Right renal pelvis (tissue), 4 donors: ENCODE data around the gene RIIAD1. TPM values are rescaled to one million over a fixed set of nuclear protein-coding genes. Genes with fewer than 3 reads are reported as not detected.
"Not testable (repeated sequence)": the region's sequence is repeated elsewhere in the genome, so short reads cannot be mapped to it uniquely, and the experiment has no call there.

Source experiments
- DNase-seq, 4 donors: peaks; one replicate each; pipeline ENCODE4 v3.0.0-alpha.2; 2013; ENCODE audit warnings: low read depth in 4 of 4, low spot score in 3 of 4, missing footprints in 1 of 4
- polyA plus RNA-seq, 4 donors: library from polyadenylated mRNA; unstranded; fragments of 120-200 nt; gene quantifications; one replicate each; pipeline ENCODE4 v1.2.1, GENCODE V29; 2013; ENCODE audit not compliant: insufficient read length in 4 of 4

RIIAD1 gene, protein sequence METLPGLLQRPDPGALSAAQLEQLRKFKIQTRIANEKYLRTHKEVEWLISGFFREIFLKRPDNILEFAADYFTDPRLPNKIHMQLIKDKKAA
- under 1 TPM in 2 of 4 donors, not detected in 2; 0.44 TPM for polyA plus RNA-seq

DNA sequence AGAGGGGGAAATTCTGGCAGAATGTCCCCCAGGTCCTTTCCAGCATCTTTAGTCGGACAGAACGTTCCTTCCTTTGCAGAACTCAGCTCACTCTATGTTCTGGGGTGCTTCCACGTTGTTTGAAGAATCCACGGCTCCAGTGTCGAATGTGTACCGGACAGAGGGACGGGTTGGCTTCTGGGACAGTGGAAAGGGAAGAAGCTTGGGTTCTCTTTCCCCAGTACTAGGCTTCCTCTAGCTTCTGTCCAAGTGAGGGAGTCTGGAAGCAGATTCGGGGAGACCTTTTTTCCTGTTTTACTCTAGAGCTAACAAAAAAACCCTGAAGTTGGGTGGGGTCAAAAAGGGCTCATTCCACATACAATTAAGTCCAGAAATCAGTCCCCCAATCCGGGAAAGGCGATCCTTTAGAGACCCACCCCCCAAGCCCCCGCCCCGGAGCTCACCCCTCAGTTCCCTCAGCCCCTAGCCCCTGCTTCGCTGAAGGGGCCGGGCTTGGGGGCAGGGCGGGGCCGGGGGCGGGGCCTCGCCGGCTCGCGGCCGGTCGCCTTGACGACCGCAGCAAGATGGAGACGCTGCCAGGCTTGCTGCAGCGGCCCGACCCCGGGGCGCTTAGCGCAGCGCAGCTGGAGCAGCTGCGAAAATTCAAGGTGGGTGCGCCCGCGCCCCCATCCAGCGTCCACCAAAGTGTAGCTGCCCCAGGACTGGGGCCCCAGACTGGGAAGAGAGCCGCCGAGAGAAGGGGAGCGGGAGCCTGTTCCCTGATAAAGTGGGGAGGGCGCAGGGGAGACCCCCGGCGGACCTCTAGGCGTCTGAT lies at the start of gene RIIAD1:
Gene RIIAD1, plus strand, starts transcription at position 549 of the 814 bp plus-strand sequence. Its CDS starts 15 bp downstream, at position 564.
- DNase-seq = no peak

DNA sequence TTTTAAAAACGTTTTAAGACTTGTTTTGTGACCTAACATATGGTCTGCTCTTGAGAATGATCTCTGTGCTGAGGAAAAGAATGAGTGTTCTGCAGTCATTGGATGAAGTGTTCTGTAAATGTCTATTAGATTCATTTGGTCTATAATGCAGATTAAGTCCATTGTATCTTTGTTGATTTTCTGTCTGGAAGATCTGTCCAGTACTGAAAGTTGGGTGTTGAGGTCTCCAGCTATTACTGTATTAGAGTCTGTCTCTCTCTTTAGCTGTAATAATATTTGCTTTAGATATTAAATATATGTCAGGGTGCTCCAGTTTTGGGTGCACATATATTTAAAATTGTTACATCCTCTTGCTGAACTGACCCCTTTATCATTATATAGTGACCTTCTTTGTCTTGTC lies 47.9 kb upstream of the RIIAD1 start:
- no peak for DNase-seq

DNA sequence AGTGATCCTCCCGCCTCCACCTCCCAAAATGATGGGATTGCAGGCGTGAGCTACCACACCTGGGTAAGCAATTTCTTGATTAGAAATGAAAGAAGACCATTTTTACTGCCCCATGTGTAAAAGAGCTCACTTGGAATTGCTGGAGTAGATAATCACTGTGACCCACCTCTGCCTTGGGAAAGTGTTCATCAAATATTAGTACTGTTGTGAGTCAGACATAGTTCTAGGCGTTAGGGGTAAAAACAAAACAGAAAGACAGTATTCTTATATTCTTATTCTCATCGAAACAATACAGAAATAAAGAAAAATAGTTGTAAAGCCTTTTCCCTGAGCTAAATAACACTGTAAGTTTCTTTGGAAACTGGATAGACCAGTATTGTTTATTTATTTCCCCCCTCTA lies 40.9 kb upstream of the RIIAD1 start:
- DNase-seq = no peak

DNA sequence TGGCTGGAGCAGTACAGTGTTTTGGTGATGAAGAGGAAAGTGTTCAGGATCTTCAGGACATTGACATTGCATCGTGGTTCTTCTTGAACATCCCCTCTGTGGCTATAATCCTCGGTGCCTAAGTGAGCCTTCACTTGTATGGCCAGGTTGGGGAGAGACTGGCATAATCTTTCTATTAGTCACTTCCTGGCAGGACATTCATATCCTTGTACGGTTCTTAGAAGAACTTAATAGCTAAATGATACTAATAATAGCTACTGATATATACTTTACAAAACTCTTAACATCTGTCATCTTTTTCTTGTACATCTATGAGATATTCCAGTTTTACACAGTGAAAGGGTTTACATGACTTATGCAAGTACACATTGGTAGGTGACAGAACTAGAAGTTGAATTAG lies 40.5 kb upstream of the RIIAD1 start:
- no peak for DNase-seq

DNA sequence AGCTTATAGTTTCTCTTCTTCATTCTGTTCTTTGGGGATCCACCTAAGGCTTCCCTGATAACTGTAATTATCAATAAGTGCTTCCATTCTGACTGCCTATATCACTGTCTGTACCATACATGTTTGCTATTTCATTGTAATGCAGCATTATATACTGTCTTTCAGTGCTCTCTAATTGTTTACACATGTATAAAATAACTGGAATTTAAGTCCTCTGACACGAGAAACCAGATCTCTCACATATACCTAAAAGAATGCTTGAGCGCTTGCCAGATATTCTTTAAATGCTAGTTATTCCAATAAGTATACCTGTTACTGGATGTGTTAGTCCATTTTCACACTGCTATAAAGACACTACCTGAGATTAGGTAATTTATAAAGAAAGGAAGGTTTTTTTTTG lies 39.4 kb upstream of the RIIAD1 start:
- no peak for DNase-seq

DNA sequence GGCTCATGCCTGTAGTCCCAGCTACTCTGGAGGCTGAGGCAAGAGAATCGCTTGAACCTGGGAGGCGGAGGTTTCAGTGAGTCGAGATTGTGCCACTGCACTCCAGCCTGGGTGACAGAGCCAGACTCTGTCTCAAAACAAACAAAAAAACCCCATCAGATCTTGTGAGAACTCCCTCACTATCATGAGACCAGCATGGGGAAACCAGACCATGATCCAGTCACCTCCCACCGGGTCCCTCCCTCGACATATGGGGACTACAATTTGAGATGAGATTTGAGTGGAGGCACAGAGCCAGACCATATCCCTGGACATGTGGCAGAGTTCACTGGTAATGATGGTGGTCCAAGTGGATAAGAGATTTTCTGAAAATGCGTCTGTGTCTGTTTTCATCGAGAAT lies 38.4 kb upstream of the RIIAD1 start:
- DNase-seq = not testable (repeated sequence)

DNA sequence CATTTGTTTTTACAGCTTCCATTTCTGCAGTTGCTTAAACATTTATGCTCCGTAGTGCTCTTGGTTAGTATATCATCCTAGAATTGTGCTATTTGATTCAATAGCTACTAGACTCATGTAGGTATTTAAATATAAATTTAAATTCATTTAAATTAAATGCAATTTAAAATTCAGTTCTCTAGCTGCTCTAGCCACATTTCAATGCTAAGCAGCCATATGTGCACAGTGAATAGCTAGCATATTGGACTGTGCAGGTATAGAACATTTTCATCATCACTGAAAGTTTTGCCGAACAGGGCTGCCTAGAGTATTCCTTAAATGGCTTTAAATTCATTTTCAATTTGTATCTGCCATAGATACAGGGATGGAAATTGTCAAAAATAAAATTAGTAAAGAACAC lies 37.2 kb upstream of the RIIAD1 start:
- DNase-seq = no peak

DNA sequence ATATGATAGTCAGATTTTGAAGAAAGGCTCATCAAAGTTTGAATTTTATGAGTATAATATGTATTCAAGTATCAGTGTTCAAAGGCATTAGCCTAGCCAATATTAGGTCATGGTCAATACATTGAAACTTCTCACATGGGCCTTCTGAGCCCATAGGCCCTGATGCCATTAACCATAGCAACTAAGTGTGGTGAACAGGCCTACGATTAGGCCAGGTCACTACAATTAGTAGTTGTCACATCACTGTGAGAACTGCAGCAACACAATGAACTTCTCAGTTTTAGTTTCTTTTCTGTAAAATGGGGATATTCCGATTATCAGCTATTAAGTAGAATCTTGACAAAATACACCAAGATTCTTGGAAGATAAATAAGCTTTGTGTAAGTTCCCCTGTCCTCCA lies 34.8 kb upstream of the RIIAD1 start:
- DNase-seq = no peak

DNA sequence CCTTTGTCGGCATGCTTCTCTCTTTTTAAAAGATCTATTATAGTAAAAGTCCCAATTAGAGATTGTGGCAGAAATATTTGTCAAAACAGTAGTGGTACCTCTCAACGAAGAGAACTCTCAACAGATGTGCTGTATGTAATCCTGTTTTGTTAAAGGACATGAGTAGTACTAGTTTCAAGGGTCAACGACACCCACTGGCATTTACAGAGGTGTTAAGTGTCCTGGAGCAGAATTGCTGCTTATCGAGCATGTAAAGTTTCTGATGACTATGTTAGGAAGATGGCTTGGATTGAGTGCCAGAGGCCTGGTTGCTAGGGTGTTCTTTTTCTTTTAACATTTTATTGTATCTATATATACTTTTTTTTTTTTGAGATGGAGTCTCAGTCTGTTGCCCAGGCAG lies 31.8 kb upstream of the RIIAD1 start:
- DNase-seq = no peak

DNA sequence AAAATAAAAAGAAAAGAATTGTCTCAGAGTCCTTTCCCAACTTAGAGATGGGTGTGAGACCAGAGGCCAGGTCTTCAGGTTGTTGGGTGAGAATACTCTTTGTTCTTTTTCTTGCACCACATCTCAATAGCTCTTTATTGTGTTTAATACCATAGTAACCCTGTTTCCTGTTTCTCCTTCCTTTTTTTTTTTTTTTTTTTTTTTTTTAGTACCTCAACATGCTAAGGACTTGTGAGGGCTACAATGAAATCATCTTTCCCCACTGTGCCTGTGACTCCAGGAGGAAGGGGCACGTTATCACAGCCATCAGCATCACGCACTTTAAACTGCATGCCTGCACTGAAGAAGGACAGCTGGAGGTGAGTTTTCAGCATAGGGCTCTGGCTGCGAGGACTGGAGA lies 29.1 kb upstream of the RIIAD1 start:
- no peak for DNase-seq

DNA sequence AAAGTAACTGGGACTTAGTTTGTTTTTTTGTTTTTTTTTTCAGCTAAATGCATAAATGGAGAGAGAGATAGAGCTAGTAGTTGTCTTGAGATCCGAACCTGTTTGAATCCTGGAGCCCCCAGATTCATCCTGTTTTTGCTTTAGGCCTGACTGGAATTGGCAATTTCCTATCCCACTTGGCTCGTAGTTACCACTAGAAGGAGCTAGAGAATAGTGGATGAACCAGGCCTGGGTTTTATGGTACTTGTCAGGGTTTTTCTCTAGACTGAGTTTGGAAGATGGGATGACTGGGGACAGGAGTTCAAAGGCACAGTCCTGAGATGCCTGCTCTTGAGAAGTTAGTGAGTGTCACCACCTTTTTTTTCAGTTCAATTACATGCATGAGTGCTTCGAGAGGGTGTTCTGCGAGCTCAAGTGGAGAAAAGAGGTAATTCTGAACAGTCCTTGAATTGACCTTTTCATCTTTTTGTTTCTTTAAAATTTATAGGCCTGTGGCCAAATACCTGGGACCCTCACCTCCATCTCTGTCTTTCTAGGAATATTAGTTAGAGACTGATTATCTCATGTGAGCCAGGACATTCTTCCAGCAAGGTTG lies 28.2 kb upstream of the RIIAD1 start:
- peak in 1 of 4 donors; percentile 19 for DNase-seq

DNA sequence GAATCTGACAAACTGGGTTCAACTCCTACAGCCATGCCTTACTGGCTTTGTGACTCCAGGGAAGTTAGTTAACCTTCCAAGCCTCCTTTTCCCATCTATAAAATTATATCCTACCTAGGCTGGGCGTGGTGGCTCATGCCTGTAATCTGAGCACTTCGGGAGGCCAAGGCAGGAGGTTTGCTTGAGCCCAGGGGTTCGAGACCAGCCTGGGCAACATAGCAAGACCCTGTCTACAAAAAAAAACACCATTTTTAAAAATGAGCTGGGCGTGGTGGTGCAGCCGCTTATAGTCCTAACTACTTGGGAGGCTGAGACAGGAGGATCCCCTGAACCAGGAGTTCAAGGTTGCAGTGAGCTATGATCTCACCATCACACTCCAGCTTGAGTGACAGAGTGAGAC lies 19.8 kb upstream of the RIIAD1 start:
- no peak for DNase-seq

DNA sequence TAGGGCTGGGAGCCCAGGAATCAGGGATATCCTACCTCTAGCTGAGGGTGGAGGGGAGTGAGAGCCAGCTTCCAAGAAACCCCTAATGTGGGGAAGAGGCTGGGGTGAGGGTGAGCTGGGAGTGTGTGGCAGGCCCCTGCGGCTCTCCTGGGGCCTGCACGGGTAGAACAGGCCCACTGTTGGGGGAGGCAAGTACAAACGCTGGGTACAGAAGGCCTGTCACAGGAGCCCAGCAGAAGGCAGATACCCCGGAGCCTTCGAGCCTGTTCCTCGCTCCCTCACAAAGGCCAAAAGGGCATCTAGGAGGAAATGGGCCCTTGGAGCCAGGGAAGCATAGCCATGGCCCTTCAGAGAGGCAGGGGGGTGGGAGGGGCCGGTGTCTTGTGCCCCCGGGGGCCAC lies 18.4 kb upstream of the RIIAD1 start:
- DNase-seq = no peak

DNA sequence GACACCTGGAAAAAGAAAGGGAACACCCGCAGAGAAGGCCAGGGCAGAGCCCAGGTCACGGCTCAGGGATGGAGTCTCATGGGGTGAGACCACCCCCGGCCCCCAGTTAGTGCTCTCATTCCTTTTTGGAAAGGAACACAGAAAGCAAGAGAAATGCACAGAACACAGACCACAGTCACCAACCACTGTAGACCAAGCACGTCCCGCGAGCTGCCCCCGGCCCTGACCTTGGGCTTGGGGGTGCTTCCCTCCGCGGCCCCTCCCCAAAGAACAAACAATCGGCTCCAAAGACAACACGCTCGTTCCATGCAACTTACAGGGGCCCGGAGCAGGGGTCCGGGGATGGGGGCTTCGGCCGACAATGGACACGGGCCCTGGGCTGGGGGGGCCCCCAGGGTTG lies 17.5 kb upstream of the RIIAD1 start:
- DNase-seq = no peak

DNA sequence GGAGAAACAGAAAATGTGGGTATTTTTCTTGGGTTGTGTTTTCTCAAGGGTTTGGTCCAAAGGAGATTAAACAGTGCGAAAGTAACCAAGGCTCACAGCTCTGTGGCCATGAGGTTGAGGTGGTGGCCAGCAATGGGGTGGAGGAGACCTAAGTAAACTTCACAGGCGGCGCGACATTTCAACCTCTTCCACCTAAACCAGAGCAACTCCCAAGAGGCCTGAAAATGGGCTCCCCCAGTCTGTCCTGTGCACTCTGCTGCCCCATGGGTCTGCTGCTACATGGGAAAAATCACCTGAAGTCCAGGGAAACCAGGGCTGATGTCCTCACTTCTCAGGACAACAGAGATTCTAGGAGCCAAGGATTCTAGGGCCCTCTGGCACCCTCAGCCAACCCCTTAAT lies 17.1 kb upstream of the RIIAD1 start:
- no peak for DNase-seq

DNA sequence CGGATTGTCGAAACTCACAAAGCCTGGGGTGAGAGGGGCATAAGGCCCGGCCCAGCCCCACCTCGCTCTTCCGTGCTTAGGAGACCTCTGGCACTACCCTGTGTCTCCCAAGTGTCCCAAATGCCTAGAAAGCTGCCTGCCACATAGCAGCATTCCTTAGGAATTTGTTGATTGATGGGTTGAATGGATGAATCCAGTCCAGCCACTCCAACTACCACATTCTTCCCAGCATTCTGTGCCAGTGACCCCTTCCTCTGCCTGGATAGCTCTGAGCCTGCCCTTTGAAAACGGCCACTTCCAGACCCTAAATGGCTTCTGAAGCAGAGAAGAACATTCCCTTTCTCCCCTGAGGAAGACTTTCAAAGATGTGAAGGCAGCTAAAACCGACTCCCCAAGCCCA lies 16.2 kb upstream of the RIIAD1 start:
- DNase-seq = no peak

DNA sequence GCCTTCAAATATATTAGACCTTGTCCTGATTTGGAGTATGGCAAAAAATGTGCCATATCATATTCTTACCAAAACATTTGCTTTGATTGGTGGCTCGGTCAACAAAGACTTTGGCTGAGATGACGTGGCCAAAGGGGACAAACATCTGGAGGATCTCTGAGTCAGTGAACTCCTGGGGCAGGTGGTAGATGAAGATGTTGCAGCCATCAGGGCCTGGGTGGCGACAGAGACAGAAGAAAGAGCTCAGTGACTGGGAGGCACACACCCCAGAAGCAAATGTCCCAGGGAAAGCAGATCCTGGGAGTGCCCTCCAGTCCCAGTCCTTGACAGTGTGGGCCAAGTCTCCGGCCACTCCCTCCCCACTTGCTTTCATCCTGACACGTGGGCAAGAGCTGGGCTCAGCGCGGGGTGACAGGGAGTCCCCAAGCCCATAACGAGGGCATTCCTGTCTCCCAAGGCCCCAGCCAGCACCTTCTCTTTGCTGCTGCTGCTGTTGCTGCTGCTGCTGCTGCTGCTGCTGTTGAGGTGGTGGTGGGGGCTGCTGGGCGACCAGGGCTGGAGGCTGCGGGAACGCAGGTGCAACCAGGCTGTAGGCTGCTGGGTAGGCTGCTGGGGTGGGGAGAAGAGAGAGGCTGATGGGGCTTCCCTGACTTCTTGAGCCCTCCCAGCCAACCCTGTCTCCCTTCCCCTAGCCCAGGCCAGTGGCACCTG lies 15.4 kb upstream of the RIIAD1 start:
- no peak for DNase-seq

DNA sequence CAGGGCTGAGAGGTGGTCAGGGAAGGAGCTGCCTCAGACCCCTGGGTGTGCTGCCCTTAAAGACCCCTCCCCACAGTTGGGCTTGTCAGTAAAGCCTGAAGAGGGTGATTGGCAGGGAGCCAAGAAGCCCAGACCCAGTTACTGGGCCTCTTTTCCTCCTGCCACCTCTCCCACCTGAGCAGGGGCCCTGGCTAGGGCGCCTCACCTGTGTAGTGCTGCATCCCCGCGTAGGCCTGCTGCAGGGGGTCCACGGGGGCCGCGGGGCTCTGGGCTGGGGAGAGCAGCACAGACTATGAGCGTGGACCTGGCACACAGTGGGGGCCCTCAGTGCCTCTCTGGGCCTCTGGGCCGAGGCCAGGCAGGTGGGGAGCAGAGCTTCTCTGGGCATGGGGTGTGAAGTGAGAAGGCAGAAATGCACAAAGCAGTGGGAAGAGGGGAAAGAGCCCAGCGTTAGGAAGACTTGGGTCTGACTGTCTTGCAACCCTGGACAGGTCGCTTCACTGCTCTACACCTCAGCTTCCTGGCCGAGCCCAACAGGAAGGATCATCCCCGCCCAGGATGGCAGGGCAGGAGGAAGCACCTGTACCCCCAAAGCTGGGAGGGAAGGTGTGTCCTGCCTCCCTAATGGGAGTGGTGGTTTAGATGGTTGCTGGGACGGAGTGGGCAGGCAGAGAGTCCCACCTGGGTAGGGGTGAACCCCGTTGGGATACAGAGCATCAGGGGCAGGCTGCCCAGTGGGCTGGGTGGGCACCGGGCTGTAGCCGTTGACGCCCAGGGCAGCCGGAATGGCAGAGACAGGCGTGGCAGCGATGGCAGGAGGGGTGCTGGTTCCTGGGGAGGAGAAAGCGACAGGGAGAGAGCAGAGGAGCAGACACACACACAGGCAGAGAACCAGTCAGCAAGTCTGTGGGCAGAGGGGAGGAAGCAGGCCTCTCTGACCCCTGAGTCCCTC lies 14.6 kb upstream of the RIIAD1 start:
- DNase-seq = no peak

DNA sequence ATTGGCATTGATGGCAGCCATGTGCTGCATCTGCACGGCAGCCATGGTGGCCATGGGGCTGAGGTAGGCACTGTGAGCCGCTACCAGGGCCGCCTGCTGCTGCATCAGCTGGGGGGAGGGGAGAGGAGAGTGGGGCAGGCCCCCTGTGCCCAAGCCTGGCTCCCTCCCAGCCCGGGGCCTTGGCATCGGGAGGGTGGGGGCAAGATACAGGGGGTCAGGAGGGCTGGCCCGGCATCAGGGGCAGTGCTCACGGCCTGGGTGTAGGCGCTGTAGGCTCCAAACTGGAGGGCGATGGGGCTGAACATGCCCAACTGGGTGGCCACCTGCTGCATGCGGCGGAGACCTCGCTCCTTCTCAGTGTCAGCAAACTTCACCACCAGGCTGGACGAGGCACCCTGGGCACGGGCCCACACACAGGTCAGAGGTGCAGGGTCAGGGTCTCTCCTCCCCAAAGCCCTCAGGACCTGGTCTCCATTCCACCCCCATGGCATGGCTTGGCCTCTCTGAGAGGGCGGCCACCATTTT lies 13.7 kb upstream of the RIIAD1 start:
- no peak for DNase-seq

DNA sequence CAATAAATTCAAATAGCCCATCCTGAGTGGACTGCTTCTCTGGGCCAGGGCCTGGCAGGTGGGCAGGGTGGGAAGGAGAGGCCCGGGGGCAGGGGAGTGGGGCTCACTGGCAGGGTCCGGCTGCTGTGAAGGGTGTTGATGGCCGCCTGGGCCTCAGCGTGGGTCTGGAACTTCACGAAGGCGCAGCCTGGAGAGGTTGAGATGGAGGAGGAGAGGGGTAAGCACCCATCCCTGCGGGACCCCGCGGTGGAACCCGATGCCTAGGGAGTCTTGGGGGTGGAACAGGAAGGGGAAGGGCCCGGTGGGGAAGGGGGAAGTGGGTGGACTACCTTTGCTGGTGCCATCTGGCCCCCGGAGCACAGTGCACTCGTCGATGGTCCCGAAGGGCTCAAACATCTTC lies 12.4 kb upstream of the RIIAD1 start:
- no peak for DNase-seq
